NCI-H1694 (cell line): ENCODE data around the gene GPR153.

Experiments used
- DNase-seq: peaks from one replicate; lab custom pipeline; 2025; lab: John Stamatoyannopoulos, UW

The GPR153 gene

DNA sequence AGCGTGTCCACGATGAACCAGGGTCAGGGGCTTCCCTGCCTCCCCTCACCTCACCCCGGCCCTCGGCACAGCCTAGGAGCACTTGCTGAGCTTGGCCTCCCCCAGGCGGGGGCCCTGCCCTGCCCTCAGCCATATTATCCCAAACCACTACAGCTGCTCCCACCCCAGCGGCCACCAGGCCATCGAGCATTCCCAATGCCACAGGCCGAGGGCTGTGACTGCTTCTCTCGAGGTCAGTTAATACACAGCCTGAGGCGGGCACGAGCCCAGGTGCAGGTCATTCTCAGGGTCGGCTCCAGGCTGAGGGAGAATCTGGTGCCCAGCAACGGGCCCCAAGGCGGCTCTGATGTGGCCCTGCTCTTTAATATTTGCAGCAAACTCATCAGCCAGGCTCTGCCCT lies 8.4 kb upstream of the GPR153 start:
- DNase-seq: no peak

- DNase-seq: peak; percentile 37
Observed at GRCh38 chr1:6268415-6268814, 7.5 kb upstream of the GPR153 start.

GRCh38 chr1:6267686-6268322 lies 6.9 kb upstream of the GPR153 start:
- DNase-seq: no peak

- DNase-seq: no peak
Observed at GRCh38 chr1:6266641-6267040, 5.7 kb upstream of the GPR153 start.

- DNase-seq: no peak
Observed at GRCh38 chr1:6265151-6265550, 4.3 kb upstream of the GPR153 start.

DNA sequence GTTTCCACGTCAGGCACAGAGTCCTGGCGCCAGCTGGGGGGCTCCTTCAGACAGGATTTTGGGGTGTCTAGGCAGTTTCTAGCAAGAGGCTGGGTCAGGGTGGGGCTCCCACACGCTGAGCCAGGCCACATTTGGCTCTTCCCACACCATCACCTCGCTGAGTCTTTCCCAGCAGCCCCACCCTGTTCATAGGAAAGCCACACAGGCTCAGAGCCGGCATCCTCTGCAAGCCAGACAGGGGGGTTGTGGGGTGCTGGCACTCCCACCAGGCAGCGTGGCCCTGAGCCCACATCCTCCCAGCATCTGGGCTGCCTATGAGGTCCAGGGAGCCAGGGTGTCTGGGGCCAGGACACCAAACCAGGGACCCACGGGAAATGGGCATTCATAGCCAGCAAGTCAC lies 2.8 kb upstream of the GPR153 start:
- DNase-seq: no peak

GRCh38 chr1:6262555-6263420 lies 1.9 kb upstream of the GPR153 start:
- no peak for DNase-seq

DNA sequence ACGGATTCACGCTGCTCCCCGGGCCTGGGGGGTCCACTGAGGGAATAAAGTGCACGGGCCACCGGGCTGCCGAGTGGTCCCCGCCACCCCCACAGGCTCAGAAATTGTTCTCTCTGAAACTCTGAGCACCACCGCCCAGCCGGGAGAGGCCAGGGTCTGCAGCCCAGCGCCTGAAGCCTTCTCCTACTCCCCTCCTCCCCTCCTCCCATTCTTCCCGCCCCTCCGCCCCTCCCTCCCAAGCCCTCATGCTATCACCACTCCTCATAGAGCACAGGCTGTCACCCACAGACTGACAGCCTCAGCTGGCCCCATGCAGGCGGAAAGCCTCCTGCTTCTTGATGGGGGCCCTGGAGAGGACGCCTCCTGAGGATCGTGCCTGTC lies 707 bp upstream of the GPR153 start:
- DNase-seq: peak; percentile 29

DNA sequence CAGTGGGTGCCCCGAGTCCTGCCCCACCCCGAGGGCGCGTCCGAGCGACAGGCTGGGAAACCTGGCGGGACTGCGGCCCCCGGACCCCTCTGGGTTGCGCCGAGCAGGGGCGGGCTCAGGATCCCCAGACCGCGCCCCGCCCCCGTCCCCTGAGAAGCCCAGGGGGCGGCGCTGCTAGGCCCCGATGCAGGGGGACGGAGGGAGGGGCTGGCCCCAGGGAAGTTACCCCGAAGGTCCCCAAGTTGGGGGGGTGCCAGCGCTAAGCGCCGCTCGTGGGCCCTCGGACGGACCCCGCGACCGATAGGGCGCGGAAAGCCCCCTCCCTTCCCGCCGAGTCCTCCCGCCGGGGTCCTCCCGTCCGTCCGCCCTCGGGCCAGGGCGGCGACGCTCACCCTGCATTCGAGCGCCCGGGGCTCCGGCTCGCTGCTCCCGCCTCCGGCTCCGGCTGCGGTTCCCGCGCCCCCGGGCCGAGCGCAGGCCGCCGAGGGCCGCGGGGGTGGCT lies 414 bp downstream of the GPR153 start:
- DNase-seq: no peak

DNA sequence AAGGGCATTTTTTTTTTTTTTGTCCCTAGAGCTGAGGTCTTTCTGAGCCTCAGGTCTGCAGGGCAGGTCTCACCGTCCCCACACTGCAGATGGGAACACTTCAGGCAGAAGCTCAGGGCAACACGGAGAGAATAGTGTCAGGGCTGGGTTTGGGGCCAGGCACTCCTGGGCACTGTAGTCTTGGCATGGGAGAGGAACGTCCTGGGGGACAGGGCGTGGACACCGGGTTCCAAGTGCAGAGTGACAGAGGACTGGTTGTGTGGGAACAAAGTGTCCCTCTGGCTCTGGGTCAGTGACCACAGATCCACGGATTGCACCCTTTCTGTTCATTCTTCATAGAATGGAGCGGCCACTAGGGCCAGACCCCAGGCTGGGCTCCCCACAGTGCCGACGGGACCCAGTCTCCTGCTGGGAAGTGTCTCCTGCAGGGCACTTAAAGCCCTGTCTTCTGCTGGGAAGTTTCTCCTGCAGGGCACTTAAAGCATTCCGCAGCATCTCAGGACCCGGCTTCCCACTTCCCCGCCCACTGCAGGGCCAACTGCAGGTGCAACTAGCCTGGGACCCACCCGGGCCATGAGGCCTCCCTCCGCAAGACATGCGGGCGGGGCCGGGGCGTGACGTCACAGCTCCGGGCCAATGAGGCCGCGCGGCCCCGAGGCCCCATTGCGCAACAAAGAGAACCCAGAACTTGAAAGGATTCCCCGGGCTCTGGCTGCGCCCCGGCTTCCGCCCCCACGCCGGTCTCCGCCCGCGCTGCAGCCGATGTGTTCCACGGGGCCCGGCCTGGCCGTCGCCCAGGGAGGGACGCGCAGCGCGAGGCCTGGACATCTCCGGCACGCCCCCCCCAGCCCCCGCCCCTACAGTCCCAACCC lies 1.2 kb downstream of the GPR153 start:
- DNase-seq: no peak

DNA sequence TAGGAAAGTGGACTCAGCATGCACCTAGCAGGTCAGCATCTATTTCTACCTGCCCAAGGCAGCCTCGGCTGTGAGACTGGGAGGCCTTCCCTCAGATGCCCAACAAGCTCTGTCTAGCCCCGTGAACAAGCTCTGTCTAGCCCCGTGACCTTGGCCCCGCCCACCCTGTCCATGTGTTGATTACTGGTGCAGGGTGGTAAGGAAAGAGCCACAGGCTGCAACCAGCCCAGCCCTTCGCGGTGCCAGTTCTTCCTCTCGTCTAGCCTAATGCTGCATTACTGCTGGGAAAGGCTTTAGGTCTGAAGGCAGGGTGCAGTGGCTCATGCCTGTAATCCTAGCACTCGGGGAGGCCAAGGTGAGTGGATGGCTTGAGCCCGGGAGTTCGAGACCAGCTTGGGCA lies 2.2 kb downstream of the GPR153 start:
- no peak for DNase-seq

DNA sequence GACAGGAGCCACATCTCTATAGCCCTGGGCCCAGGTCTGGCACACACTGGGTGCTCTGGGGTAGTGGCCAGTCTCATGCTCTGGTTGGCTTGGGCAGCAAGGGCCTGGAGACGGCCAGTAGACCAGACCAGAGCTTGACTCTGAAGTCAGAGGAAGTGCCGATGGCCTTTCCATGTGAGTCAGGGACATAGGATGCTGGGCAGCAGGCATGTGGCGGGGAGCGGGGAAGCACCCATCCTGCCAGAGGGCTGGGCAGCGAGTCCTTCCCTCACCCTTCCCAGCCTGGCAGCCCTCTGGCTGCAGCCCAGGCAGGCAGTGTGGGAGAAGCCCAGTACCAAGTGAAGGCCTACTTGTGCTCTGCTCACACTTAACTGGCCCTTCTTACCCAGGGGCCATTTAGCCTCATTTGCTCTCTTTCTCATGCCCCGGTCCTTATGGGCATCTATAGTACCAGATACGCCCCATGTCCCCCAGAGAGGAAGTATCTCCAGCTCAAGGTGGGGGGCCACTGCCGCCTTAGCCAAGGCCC lies 3.3 kb downstream of the GPR153 start:
- DNase-seq: no peak

GRCh38 chr1:6256645-6257044 lies 4.3 kb downstream of the GPR153 start:
- DNase-seq: no peak

DNA sequence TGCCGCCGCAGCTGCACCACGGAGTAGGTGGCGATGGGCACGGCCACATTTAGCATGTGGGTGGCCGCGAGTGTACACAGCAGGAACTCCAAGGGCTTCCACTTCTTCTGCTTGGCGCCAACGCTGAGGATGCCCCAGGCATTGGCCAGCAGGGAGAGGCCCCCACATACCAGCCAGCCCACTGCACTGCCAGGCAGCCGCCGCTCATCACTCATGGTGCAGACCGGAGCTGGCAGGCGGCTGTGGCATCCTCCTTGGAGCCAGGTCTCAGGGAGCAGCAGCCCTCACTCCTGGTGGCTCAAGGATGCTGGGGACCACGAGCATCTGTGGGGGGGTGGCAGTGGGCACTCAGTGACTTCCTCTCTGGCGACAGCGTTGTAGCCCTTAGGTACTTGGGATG lies 6.2 kb downstream of the GPR153 start:
- DNase-seq: no peak

DNA sequence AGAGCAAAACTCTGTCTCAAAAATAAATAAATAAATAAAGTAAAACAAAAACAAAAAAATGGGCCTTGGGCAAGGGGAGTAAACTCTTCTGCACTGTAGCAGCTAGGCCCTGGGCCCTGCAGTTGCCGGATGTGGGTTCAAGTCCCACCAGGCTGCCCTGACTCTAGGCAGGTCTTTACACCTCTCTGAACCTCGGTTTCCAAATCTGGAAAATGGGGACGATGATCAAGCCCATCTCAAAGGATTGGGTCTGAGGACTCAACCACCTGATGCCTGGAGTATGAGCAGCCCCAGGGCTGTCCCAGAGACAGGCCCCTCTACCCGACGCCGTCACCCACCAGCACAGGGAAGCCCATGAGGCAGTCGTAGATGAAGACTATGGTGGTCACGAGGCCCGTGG lies 7.5 kb downstream of the GPR153 start:
- no peak for DNase-seq

DNA sequence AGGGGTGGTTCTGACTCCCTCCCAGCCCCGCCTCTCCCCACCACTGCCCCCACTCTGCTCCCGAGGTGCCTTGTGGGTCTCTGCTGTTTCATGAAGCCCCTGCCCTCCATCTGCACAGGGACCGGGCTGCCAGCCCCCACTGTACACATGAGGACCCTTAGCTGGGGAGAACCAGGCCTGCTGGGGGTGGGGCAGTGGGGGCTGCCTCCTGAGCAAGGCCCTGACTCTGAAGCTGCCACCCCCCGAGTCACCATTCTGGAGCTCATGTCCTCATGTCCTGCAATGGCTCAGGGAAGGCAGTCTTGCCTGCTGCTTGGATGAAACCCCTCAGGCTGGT lies 8.6 kb downstream of the GPR153 start:
- no peak for DNase-seq

- no peak for DNase-seq
Observed at GRCh38 chr1:6251681-6252373, 9.1 kb downstream of the GPR153 start.

DNA sequence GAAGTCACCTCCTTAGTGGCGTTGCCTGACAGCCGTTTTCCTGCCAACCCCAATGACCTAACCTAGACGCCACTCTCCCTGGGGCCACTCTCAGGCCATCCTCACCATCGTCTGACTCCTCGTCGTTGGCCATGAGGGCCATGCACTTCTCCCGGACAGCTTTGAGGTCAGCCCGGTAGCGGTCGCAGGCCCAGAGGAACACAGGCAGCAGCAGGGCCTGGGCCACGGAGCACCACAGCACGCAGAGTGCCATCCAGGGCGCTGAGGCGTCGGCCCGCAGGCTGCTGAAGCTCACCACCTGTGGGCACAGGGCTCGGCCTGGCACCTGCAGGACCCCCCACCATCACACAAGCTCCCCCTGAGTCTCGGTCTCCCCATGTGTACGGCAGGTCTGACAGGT lies 9.7 kb downstream of the GPR153 start:
- DNase-seq: no peak

- no peak for DNase-seq
Observed at GRCh38 chr1:6249739-6250689, 10.9 kb downstream of the GPR153 start.

DNA sequence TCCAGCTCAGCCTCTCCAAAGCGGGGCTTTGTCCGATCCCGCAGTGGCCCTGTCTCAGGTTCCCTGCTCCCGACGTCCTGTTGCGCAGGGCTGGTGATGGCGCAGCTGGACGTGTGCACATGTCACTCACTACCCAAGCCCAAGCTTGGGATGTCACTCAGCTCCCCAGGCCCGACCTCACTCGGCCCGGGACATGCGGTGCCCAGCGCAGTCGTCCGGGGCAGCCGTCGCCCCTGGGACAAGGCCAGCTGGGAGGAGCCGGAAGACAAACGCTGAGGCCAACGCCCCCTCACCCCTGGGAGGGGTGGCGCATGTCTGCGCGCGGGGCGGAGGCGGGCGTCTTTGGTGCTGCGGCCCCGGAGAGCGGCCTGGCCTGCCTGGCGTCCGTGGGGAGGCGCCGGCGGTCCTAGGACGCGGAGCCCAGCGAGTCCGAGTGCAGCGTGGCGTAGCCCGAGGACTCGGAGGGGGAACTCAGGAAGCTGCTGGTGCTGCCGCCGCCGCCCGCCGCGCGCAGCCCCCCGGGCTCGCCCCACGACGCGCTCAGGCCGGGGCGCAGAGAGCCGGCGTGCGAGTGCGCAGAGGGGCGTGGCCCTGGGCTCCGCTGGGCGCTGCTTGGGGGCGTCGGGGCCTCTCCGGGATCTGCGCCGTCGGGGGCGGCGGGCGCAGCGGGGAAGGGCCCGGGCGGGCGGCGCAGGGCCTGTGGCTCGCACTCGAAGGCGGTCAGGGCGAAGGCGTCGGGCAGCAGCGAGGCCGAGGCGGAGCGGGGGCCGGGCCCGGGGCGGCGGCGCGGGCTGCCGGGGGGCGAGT lies 11.8 kb downstream of the GPR153 start:
- no peak for DNase-seq
